SK-N-SH treated with all-trans-retinoic acid at 6 μM for 48 hours (cell line): ENCODE data around the gene VMO1.

Source experiments
- CSDC2 ChIP-seq: fragments of 250-450 bp; sonication (Bioruptor Pico); IDR thresholded peaks from 2 replicates; pipeline ENCODE4 v1.5.0; 2020; ENCODE audit warnings: mild to moderate bottlenecking, moderate library complexity
- ESRRG ChIP-seq: fragments of 250-450 bp; sonication (Bioruptor Pico); IDR thresholded peaks from 2 replicates; pipeline ENCODE4 v1.6.1; 2021; ENCODE audit warnings: mild to moderate bottlenecking
- GLIS3 ChIP-seq: fragments of 250-450 bp; sonication (Bioruptor Pico); IDR thresholded peaks from 2 replicates; pipeline ENCODE4 v1.5.0; 2020; ENCODE audit warnings: mild to moderate bottlenecking, moderate library complexity
- ZFP30 ChIP-seq: fragments of 450-650 bp; formaldehyde crosslinking; IDR thresholded peaks from 2 replicates; pipeline ENCODE4 v1.5.0; 2022; ENCODE audit warnings: mild to moderate bottlenecking, moderate library complexity
- TF ChIP-seq, protein P1 (sequence below): fragments of 250-450 bp; sonication (Bioruptor Pico); IDR thresholded peaks from 2 replicates; pipeline ENCODE4 v1.8.0; 2020; ENCODE audit warnings: mild to moderate bottlenecking, moderate library complexity, borderline replicate concordance

DNA sequence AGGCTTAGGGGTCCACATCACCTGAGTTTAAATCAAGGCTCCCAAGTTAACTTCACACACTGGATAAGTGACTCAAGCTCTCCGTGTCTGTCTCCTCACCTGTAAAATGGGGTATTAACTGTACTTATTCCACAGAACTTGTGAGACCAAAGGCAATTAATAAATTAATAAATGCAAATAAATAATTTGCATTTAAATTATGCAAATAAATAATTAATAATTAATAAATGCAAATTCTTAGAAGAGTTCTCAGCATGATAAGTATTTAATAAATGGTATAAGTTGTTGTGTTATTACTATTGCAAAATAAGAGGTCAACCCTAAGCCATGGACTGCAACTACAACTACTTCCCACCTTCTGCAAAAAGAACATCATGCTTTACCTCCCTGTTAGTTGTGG lies 32.8 kb downstream of the VMO1 start:
- TF ChIP-seq CSDC2 (CRISPR knock-in tag) (no peak), ESRRG (no peak), GLIS3 (CRISPR knock-in tag) (no peak), ZFP30 (no peak)
- TF ChIP-seq, protein P1, sequence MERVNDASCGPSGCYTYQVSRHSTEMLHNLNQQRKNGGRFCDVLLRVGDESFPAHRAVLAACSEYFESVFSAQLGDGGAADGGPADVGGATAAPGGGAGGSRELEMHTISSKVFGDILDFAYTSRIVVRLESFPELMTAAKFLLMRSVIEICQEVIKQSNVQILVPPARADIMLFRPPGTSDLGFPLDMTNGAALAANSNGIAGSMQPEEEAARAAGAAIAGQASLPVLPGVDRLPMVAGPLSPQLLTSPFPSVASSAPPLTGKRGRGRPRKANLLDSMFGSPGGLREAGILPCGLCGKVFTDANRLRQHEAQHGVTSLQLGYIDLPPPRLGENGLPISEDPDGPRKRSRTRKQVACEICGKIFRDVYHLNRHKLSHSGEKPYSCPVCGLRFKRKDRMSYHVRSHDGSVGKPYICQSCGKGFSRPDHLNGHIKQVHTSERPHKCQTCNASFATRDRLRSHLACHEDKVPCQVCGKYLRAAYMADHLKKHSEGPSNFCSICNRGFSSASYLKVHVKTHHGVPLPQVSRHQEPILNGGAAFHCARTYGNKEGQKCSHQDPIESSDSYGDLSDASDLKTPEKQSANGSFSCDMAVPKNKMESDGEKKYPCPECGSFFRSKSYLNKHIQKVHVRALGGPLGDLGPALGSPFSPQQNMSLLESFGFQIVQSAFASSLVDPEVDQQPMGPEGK (CRISPR knock-in tag), result no peak
